Stimulated activated CD8-positive, alpha-beta memory T cell treated with anti-CD3 and anti-CD28 coated beads, Interleukin-7, amount 100 ng/mL, for 1 hour (primary cell): ENCODE measurements around the gene EVI5.
"Not testable (repeated sequence)": the region's sequence is repeated elsewhere in the genome, so short reads cannot be mapped to it uniquely, and the experiment has no call there.

ENCODE experiments used
- DNase-seq, 2 donors: peaks; one replicate each; pipeline ENCODE4 v3.0.0-alpha.2; 2020; ENCODE audit warnings: low read depth in 2 of 2

Gene EVI5

GRCh38 chr1:92791487-92792066 is 6.7 kb upstream of the EVI5 start:
- no peak for DNase-seq

- no peak for DNase-seq
Measured at GRCh38 chr1:92790867-92791266, 6.0 kb upstream of the EVI5 start.

- DNase-seq: no peak
Measured at GRCh38 chr1:92790081-92790480, 5.2 kb upstream of the EVI5 start.

- DNase-seq: no peak
Measured at GRCh38 chr1:92786111-92786901, 1.4 kb upstream of the EVI5 start.

GRCh38 chr1:92784021-92784638 is 778 bp downstream of the EVI5 start:
- no peak for DNase-seq

GRCh38 chr1:92783550-92783949 is 1.4 kb downstream of the EVI5 start:
- not testable (repeated sequence) for DNase-seq

- no peak for DNase-seq
Measured at GRCh38 chr1:92778376-92778775, 6.5 kb downstream of the EVI5 start.

- DNase-seq: no peak
Measured at GRCh38 chr1:92774407-92774806, 10.5 kb downstream of the EVI5 start.

GRCh38 chr1:92773749-92774148 is 11.2 kb downstream of the EVI5 start:
- not testable (repeated sequence) for DNase-seq

- no peak for DNase-seq
Measured at GRCh38 chr1:92769856-92770255, 15.1 kb downstream of the EVI5 start.

- no peak for DNase-seq
Measured at GRCh38 chr1:92768915-92769314, 16.0 kb downstream of the EVI5 start.

GRCh38 chr1:92768296-92768695 is 16.6 kb downstream of the EVI5 start:
- no peak for DNase-seq

GRCh38 chr1:92764116-92764515 is 20.8 kb downstream of the EVI5 start:
- DNase-seq: no peak

- no peak for DNase-seq
Measured at GRCh38 chr1:92762355-92762754, 22.6 kb downstream of the EVI5 start.

- no peak for DNase-seq
Measured at GRCh38 chr1:92759361-92759760, 25.5 kb downstream of the EVI5 start.

- DNase-seq: no peak
Measured at GRCh38 chr1:92756537-92756936, 28.4 kb downstream of the EVI5 start.

GRCh38 chr1:92755541-92756461 is 29.1 kb downstream of the EVI5 start:
- no peak for DNase-seq

GRCh38 chr1:92754719-92755050 is 30.2 kb downstream of the EVI5 start:
- no peak for DNase-seq

- DNase-seq: no peak
Measured at GRCh38 chr1:92754000-92754718, 30.7 kb downstream of the EVI5 start.

GRCh38 chr1:92752719-92753118 is 32.2 kb downstream of the EVI5 start:
- DNase-seq: no peak

GRCh38 chr1:92749024-92749634 is 35.8 kb downstream of the EVI5 start:
- no peak for DNase-seq
